Natural killer cell (primary cell): ENCODE data around the gene RND1. TPM values are rescaled to one million over a fixed set of nuclear protein-coding genes. Genes with fewer than 3 reads are reported as not detected.
A peak's percentile ranks its signal among the peaks of the same experiment; 100 is the strongest.

Experiments used
- ATAC-seq, 3 donors: fragments of 150-1000 bp in 2 of 3; fragments of 200-7000 bp in 1 of 3; cut with Tn5 transposase; 1 replicate in 1 of 3; 2 replicates in 2 of 3; pipeline ENCODE4 v1.10.0; 2021; ENCODE audit warnings: mild to moderate bottlenecking in 2 of 3, moderate library complexity in 2 of 3
- DNase-seq, 2 donors: peaks; one replicate each; pipeline versions ENCODE4 v3.0.0 to v3.0.0-alpha.2; 2013 to 2021; ENCODE audit warnings: mixed read lengths in 1 of 2
- H3K27ac ChIP-seq: one replicate; pipeline ENCODE4 v1.5.1; 2013; ENCODE audit warnings: mild to moderate bottlenecking, low read length
- H3K27me3 ChIP-seq: one replicate; pipeline ENCODE4 v1.6.1; 2013; ENCODE audit warnings: low read length; ENCODE audit not compliant: control insufficient read depth, insufficient read depth
- H3K36me3 ChIP-seq: one replicate; pipeline ENCODE4 v1.6.1; 2013; ENCODE audit warnings: low read length; ENCODE audit not compliant: control insufficient read depth, insufficient read depth
- H3K4me1 ChIP-seq: one replicate; pipeline ENCODE4 v1.6.1; 2013; ENCODE audit warnings: low read length; ENCODE audit not compliant: control insufficient read depth, insufficient read depth
- H3K4me3 ChIP-seq: one replicate; pipeline ENCODE4 v1.5.1; 2013; ENCODE audit warnings: low read length
- H3K9me3 ChIP-seq: one replicate; pipeline ENCODE4 v1.6.1; 2013; ENCODE audit warnings: low read length; ENCODE audit not compliant: control insufficient read depth, insufficient read depth
- H3K27ac Mint-ChIP-seq, 2 donors: one replicate each; pipeline ENCODE4 v1.8.0; 2022; ENCODE audit warnings: mild to moderate bottlenecking in 2 of 2, mixed read lengths in 2 of 2, moderate library complexity in 1 of 2
- H3K27me3 Mint-ChIP-seq, 2 donors: one replicate each; pipeline ENCODE4 v1.8.0; 2022; ENCODE audit warnings: low read depth in 2 of 2, mixed read lengths in 2 of 2
- H3K36me3 Mint-ChIP-seq: one replicate; pipeline ENCODE4 v1.8.0; 2022; ENCODE audit warnings: mixed read lengths
- H3K4me1 Mint-ChIP-seq, 2 donors: one replicate each; pipeline ENCODE4 v1.8.0; 2022; ENCODE audit warnings: mixed read lengths in 2 of 2
- H3K4me3 Mint-ChIP-seq: one replicate; pipeline ENCODE4 v1.8.0; 2022; ENCODE audit warnings: mild to moderate bottlenecking, moderate library complexity, mixed read lengths
- H3K9me3 Mint-ChIP-seq, 2 donors: one replicate each; pipeline ENCODE4 v1.8.0; 2022; ENCODE audit warnings: mixed read lengths in 2 of 2
- WGBS: methylation state at CpG from one replicate; pipeline ENCODE4 v1.1.7; 2013; ENCODE audit warnings: missing lambda C conversion rate; ENCODE audit not compliant: insufficient coverage; 5-methylcytosine and 5-hydroxymethylcytosine counted together
- intact Hi-C: fragments of 100-400 bp; cut with micrococcal nuclease; formaldehyde crosslinking; loops from one replicate; pipeline ENCODE4 v1.14.2; 2022
- total RNA-seq, 4 donors: library from RNA; stranded (reverse); fragments of 120-200 nt in 1 of 4; gene quantifications; one replicate each; pipeline versions ENCODE4 v1.2.3 to v1.2.4, GENCODE V29; 2013 to 2022
- TF ChIP-seq, protein P1 (sequence below): fragments of 200-600 bp; IDR thresholded peaks from one replicate; pipeline ENCODE4 v1.8.0; 2022; ENCODE audit warnings: antibody characterized with exemption

The RND1 gene
- total RNA-seq, 3 donors from 2014 or later (not counting 1 experiment from before 2014, with no cell fraction given): 1.7 to 6.8 (median 5.6) TPM

DNA sequence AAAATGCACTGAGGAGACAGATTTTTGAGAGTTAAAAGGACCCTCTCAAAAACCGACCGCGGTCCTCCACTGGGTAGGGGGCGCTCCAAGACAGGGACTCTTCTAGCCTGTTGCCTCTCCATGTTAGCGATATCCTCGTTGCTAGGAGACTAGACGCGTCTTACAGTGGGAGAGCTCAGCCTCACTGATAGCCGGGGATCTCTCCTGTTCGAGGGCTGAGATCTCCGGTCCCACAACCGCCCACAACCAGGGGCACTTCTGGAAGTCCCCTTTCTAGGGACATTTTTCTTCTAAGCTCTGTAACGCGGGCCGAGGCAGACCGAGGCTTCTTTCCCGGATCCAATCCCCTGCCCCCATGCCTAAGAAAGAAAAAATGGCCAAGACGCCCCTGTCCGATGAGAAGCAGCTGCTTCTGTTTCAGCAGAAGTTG is 38.3 kb upstream of the RND1 start:
- 2% methylated on average over 19 of the region's 19 CpGs for WGBS
- peak overlapping the region; percentile 56 for H3K4me3 Mint-ChIP-seq
- Histone ChIP-seq H3K9me3 (no peaks in the 10 kb centered on the region), H3K4me3 (peak overlapping the region; percentile 9), H3K4me1 (peaks cover 14% of the 10 kb centered on the region), H3K36me3 (no peaks in the 10 kb centered on the region), H3K27ac (no peak overlapping the region), H3K27me3 (no peaks in the 10 kb centered on the region)
- ATAC-seq (peak; percentile 95 to 100 (median 99)), DNase-seq (peak; percentile 74 to 93)
- H3K36me3 Mint-ChIP-seq: no peaks in the 10 kb centered on the region
- TF ChIP-seq, protein P1, sequence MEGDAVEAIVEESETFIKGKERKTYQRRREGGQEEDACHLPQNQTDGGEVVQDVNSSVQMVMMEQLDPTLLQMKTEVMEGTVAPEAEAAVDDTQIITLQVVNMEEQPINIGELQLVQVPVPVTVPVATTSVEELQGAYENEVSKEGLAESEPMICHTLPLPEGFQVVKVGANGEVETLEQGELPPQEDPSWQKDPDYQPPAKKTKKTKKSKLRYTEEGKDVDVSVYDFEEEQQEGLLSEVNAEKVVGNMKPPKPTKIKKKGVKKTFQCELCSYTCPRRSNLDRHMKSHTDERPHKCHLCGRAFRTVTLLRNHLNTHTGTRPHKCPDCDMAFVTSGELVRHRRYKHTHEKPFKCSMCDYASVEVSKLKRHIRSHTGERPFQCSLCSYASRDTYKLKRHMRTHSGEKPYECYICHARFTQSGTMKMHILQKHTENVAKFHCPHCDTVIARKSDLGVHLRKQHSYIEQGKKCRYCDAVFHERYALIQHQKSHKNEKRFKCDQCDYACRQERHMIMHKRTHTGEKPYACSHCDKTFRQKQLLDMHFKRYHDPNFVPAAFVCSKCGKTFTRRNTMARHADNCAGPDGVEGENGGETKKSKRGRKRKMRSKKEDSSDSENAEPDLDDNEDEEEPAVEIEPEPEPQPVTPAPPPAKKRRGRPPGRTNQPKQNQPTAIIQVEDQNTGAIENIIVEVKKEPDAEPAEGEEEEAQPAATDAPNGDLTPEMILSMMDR: peak; percentile 84
- intact Hi-C loops: loop anchor here (1.0 to 5.0 kb wide), 2 partner anchors 32 to 83 kb away; no protein-coding TSS in a partner anchor
- H3K4me1 Mint-ChIP-seq: peaks cover 6 to 11% of the 10 kb centered on the region in 2 donors
- H3K27me3 Mint-ChIP-seq: no peaks in the 10 kb centered on the region
- no peaks in the 10 kb centered on the region for H3K9me3 Mint-ChIP-seq
- peak overlapping the region in 1 of 2 donors; percentile 83 for H3K27ac Mint-ChIP-seq

DNA sequence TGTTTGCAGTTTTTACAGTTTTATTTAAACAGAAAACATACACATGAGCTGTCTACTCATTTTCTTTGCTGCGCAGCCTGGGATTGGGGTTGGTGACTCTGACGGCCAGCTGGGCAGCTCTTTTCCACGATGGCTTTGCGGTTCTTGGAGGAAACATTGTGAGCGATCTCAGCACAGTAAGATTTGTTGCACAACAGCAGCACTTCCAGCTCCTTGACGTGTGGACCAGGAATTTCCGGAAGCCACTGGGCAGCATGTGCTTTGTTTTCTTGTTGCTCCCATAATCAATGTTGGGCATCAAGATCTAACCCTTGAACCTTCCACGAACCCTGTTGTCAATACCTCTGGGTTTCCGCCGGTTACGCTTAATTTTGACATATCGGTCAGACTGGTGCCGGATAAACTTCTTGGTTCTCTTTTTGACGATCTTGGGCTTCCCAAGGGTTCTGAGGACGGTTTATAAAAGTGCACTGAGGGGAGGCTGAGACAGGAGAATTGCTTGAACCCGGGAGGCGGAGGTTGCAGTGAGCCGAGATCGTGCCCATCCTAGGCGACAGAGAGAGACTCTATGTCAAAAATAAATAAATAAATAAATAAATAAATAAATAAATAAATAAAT is 37.8 kb upstream of the RND1 start:
- H3K36me3 ChIP-seq: no peaks in the 10 kb centered on the region
- TF ChIP-seq, protein P1: no peak
- intact Hi-C loops: loop anchor here (5.0 kb wide), 1 partner anchor 84 kb away; no protein-coding TSS in a partner anchor
- H3K9me3 ChIP-seq: no peaks in the 10 kb centered on the region
- H3K4me3 ChIP-seq: no peak overlapping the region
- DNase-seq (no peak), ATAC-seq (peak in 2 of 3 donors; percentile 2 to 17)
- H3K27me3 Mint-ChIP-seq: peaks cover 2 to 3% of the 10 kb centered on the region in 2 donors
- H3K9me3 Mint-ChIP-seq: no peaks in the 10 kb centered on the region
- H3K27me3 ChIP-seq: no peaks in the 10 kb centered on the region
- H3K27ac Mint-ChIP-seq: peak overlapping the region in 1 of 2 donors; percentile 83
- no peak overlapping the region for H3K27ac ChIP-seq
- H3K36me3 Mint-ChIP-seq: no peaks in the 10 kb centered on the region
- peak overlapping the region; percentile 70 for H3K4me3 Mint-ChIP-seq
- peaks cover 14% of the 10 kb centered on the region for H3K4me1 ChIP-seq
- H3K4me1 Mint-ChIP-seq: peaks cover 6 to 11% of the 10 kb centered on the region in 2 donors
- WGBS: 56% methylated on average over 17 of the region's 20 CpGs

DNA sequence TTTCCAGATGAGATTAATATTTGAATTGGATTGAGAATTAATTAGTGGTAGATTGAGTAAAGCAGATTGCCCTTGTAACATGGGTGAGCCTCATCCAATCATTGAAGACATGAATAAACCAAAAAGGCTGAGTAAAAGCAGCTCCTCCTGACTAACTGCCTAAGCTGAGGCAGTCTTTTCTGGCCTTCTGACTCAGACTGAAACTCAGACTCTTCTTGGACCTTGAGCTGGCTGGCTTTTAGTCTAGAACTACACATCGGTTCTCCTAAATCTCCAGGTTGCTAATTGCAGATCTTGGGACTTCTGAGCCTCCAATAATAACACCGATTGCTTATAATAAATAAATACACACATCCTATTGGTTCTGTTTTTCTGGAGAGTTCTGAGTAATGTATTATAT is 35.6 kb upstream of the RND1 start:
- Histone ChIP-seq H3K27ac (no peak overlapping the region), H3K9me3 (no peaks in the 10 kb centered on the region), H3K4me3 (no peak overlapping the region), H3K27me3 (no peaks in the 10 kb centered on the region), H3K4me1 (peaks cover 14% of the 10 kb centered on the region), H3K36me3 (no peaks in the 10 kb centered on the region)
- intact Hi-C loops: loop anchor here (5.0 kb wide), 1 partner anchor 86 kb away; no protein-coding TSS in a partner anchor
- no peak for DNase-seq
- ATAC-seq: no peak
- Mint-ChIP-seq H3K36me3 (no peaks in the 10 kb centered on the region), H3K27ac (no peak overlapping the region), H3K4me1 (peaks cover 6 to 11% of the 10 kb centered on the region in 2 donors), H3K27me3 (peaks cover 7% of the 10 kb centered on the region in 2 donors), H3K4me3 (no peak overlapping the region), H3K9me3 (no peaks in the 10 kb centered on the region)
- TF ChIP-seq, protein P1: no peak
- WGBS: 77% methylated on average over 1 of the region's 2 CpGs
